ENCODE results near the gene SLC7A11.
A peak's percentile ranks its signal among the peaks of the same experiment; 100 is the strongest.

SLC7A11 gene

GRCh38 chr4:138256608-138257007 lies 14.5 kb upstream of the SLC7A11 start:
- no peak for TF ChIP-seq GATA2 (IDR thresholded peaks at IDR 0.05; ENCODE audit: low read depth, low read length)

GRCh38 chr4:138255917-138256597 lies 13.9 kb upstream of the SLC7A11 start:
- TF ChIP-seq GATA2 (IDR thresholded peaks at IDR 0.05; ENCODE audit: low read depth, low read length) (no peak), GATA3 (IDR thresholded peaks at IDR 0.05; ENCODE audit: low read depth, low read length) (no peak)

- TF ChIP-seq GATA3 (IDR thresholded peaks at IDR 0.05; ENCODE audit: low read depth, low read length): no peak
- TF ChIP-seq GATA2 (IDR thresholded peaks at IDR 0.05; ENCODE audit: low read depth, low read length): no peak
These were observed 10.4 kb upstream of the SLC7A11 start for GRCh38 chr4:138252551-138252950.

GRCh38 chr4:138251938-138252337 lies 9.8 kb upstream of the SLC7A11 start:
- TF ChIP-seq GATA3 (IDR thresholded peaks at IDR 0.05; ENCODE audit: low read depth, low read length): no peak
- no peak for TF ChIP-seq GATA2 (IDR thresholded peaks at IDR 0.05; ENCODE audit: low read depth, low read length)

GRCh38 chr4:138249132-138249531 lies 7.0 kb upstream of the SLC7A11 start:
- TF ChIP-seq GATA2 (IDR thresholded peaks at IDR 0.05; ENCODE audit: low read depth, low read length) (no peak), GATA3 (IDR thresholded peaks at IDR 0.05; ENCODE audit: low read depth, low read length) (no peak)

- TF ChIP-seq GATA2 (IDR thresholded peaks at IDR 0.05; ENCODE audit: low read depth, low read length) (no peak), GATA3 (IDR thresholded peaks at IDR 0.05; ENCODE audit: low read depth, low read length) (no peak)
These were observed 5.9 kb upstream of the SLC7A11 start for GRCh38 chr4:138248058-138248457.

- TF ChIP-seq GATA2 (IDR thresholded peaks at IDR 0.05; ENCODE audit: low read depth, low read length) (no peak), GATA3 (IDR thresholded peaks at IDR 0.05; ENCODE audit: low read depth, low read length) (no peak)
These were observed 5.5 kb upstream of the SLC7A11 start for GRCh38 chr4:138247643-138248042.

- TF ChIP-seq GATA2 (IDR thresholded peaks at IDR 0.05; ENCODE audit: low read depth, low read length): no peak
- TF ChIP-seq GATA3 (IDR thresholded peaks at IDR 0.05; ENCODE audit: low read depth, low read length): no peak
These were observed 1.2 kb upstream of the SLC7A11 start for GRCh38 chr4:138243369-138243768.

- no peak for TF ChIP-seq GATA3 (IDR thresholded peaks at IDR 0.05; ENCODE audit: low read depth, low read length)
- no peak for TF ChIP-seq GATA2 (IDR thresholded peaks at IDR 0.05; ENCODE audit: low read depth, low read length)
These were observed 646 bp upstream of the SLC7A11 start for GRCh38 chr4:138242834-138243156.

GRCh38 chr4:138241281-138242075 lies 671 bp downstream of the SLC7A11 start:
- TF ChIP-seq GATA3 (IDR thresholded peaks at IDR 0.05; ENCODE audit: low read depth, low read length): no peak
- no peak for TF ChIP-seq GATA2 (IDR thresholded peaks at IDR 0.05; ENCODE audit: low read depth, low read length)

- TF ChIP-seq GATA2 (IDR thresholded peaks at IDR 0.05; ENCODE audit: low read depth, low read length) (no peak), GATA3 (IDR thresholded peaks at IDR 0.05; ENCODE audit: low read depth, low read length) (no peak)
These were observed 2.7 kb downstream of the SLC7A11 start for GRCh38 chr4:138239491-138239890.

GRCh38 chr4:138238521-138239292 lies 3.4 kb downstream of the SLC7A11 start:
- no peak for TF ChIP-seq GATA3 (IDR thresholded peaks at IDR 0.05; ENCODE audit: low read depth, low read length)
- TF ChIP-seq GATA2 (IDR thresholded peaks at IDR 0.05; ENCODE audit: low read depth, low read length): no peak

- TF ChIP-seq GATA2 (IDR thresholded peaks at IDR 0.05; ENCODE audit: low read depth, low read length) (no peak), GATA3 (IDR thresholded peaks at IDR 0.05; ENCODE audit: low read depth, low read length) (no peak)
These were observed 6.1 kb downstream of the SLC7A11 start for GRCh38 chr4:138236037-138236436.

GRCh38 chr4:138235419-138235952 lies 6.7 kb downstream of the SLC7A11 start:
- TF ChIP-seq GATA2 (IDR thresholded peaks at IDR 0.05; ENCODE audit: low read depth, low read length) (no peak), GATA3 (IDR thresholded peaks at IDR 0.05; ENCODE audit: low read depth, low read length) (0 out of 2 replicates have a peak, but pooled peaks have one; percentile 22)
